ENCODE data around the gene PIP4K2A.
A peak's percentile ranks its signal among the peaks of the same experiment; 100 is the strongest.
"Not testable (repeated sequence)": the region's sequence is repeated elsewhere in the genome, so short reads cannot be mapped to it uniquely, and the experiment has no call there.

Gene PIP4K2A

GRCh38 chr10:22693860-22694259 lies 20.5 kb downstream of the PIP4K2A start:
- no peak for DNase-seq (ENCODE audit: low read depth)

GRCh38 chr10:22693371-22693784 lies 21.0 kb downstream of the PIP4K2A start:
- peak; percentile 38 for DNase-seq (ENCODE audit: low read depth)

GRCh38 chr10:22692119-22692518 lies 22.3 kb downstream of the PIP4K2A start:
- not testable (repeated sequence) for DNase-seq (ENCODE audit: low read depth)

GRCh38 chr10:22690614-22691431 lies 23.6 kb downstream of the PIP4K2A start:
- DNase-seq (ENCODE audit: low read depth) = no peak

- DNase-seq (ENCODE audit: low read depth) = no peak
Measured at GRCh38 chr10:22690158-22690557, 24.2 kb downstream of the PIP4K2A start.

- DNase-seq (ENCODE audit: low read depth) = no peak
Measured at GRCh38 chr10:22686347-22686746, 28.0 kb downstream of the PIP4K2A start.

- no peak for DNase-seq (ENCODE audit: low read depth)
Measured at GRCh38 chr10:22685926-22686325, 28.5 kb downstream of the PIP4K2A start.

GRCh38 chr10:22684699-22685098 lies 29.7 kb downstream of the PIP4K2A start:
- DNase-seq (ENCODE audit: low read depth) = no peak

GRCh38 chr10:22683140-22683389 lies 31.3 kb downstream of the PIP4K2A start:
- DNase-seq (ENCODE audit: low read depth) = no peak

GRCh38 chr10:22682237-22683139 lies 31.9 kb downstream of the PIP4K2A start:
- DNase-seq (ENCODE audit: low read depth) = no peak

GRCh38 chr10:22681783-22682183 lies 32.6 kb downstream of the PIP4K2A start:
- DNase-seq (ENCODE audit: low read depth) = no peak

- no peak for DNase-seq (ENCODE audit: low read depth)
Measured at GRCh38 chr10:22681301-22681700, 33.1 kb downstream of the PIP4K2A start.

- no peak for DNase-seq (ENCODE audit: low read depth)
Measured at GRCh38 chr10:22679608-22680007, 34.8 kb downstream of the PIP4K2A start.

GRCh38 chr10:22677333-22677732 lies 37.0 kb downstream of the PIP4K2A start:
- DNase-seq (ENCODE audit: low read depth) = no peak

GRCh38 chr10:22676435-22676834 lies 37.9 kb downstream of the PIP4K2A start:
- no peak for DNase-seq (ENCODE audit: low read depth)

GRCh38 chr10:22674573-22674930 lies 39.8 kb downstream of the PIP4K2A start:
- DNase-seq (ENCODE audit: low read depth) = no peak

GRCh38 chr10:22673785-22674572 lies 40.4 kb downstream of the PIP4K2A start:
- no peak for DNase-seq (ENCODE audit: low read depth)

- DNase-seq (ENCODE audit: low read depth) = no peak
Measured at GRCh38 chr10:22673091-22673392, 41.3 kb downstream of the PIP4K2A start.

- DNase-seq (ENCODE audit: low read depth) = no peak
Measured at GRCh38 chr10:22672319-22673090, 41.9 kb downstream of the PIP4K2A start.

GRCh38 chr10:22670788-22671187 lies 43.6 kb downstream of the PIP4K2A start:
- no peak for DNase-seq (ENCODE audit: low read depth)

- DNase-seq (ENCODE audit: low read depth) = no peak
Measured at GRCh38 chr10:22669163-22669711, 45.1 kb downstream of the PIP4K2A start.

GRCh38 chr10:22667093-22667480 lies 47.3 kb downstream of the PIP4K2A start:
- DNase-seq (ENCODE audit: low read depth) = no peak
